A549 (cell line): ENCODE results near the gene PMEL.

Experiments
- CTCF ChIP-seq: fragments of >200 bp; sonication (Bioruptor Twin); formaldehyde crosslinking; IDR thresholded peaks from 3 replicates; pipeline ENCODE4 v1.5.1; 2016
- EP300 ChIP-seq, 2 experiments: fragments of >200 bp; sonication (Bioruptor Twin); formaldehyde crosslinking; IDR thresholded peaks; 2 replicates in 1 of 2; 3 replicates in 1 of 2; pipeline ENCODE4 v1.6.1; 2016 to 2017
- JUNB ChIP-seq: fragments of >200 bp; sonication (Bioruptor Twin); formaldehyde crosslinking; IDR thresholded peaks from 2 replicates; pipeline ENCODE4 v1.6.1; 2016
- POLR2A ChIP-seq: IDR thresholded peaks from 2 replicates; pipeline ENCODE4 v1.6.1; 2012; ENCODE audit warnings: mild to moderate bottlenecking, low read length
- RFX5 ChIP-seq: fragments of 450-650 bp; IDR thresholded peaks from 2 replicates; pipeline ENCODE4 v1.7.1; 2014; ENCODE audit warnings: antibody characterized with exemption, mild to moderate bottlenecking, moderate library complexity

- TF ChIP-seq JUNB (no peak), CTCF (no peak), RFX5 (no peak), POLR2A (no peak), EP300 (IDR thresholded peaks at IDR 0.05) (no peak)
These were observed 56.9 kb downstream of the PMEL start for GRCh38 chr12:55908726-55909512.
